Brain microvascular endothelial cell (primary cell): ENCODE results near the gene ACSF3.
"Not testable (repeated sequence)": the region's sequence is repeated elsewhere in the genome, so short reads cannot be mapped to it uniquely, and the experiment has no call there.

Experiments used
- DNase-seq: peaks from one replicate; pipeline ENCODE4 v3.0.0-alpha.2; 2020
- H3K27ac ChIP-seq: fragments of 250-450 bp; sonication (Bioruptor Pico); 2 replicates; pipeline ENCODE4 v1.5.1; 2020; ENCODE audit warnings: mild to moderate bottlenecking, moderate library complexity
- H3K27me3 ChIP-seq: fragments of 250-450 bp; sonication (Bioruptor Pico); replicated peaks from 2 replicates; pipeline ENCODE4 v1.5.1; 2020; ENCODE audit warnings: mild to moderate bottlenecking
- H3K36me3 ChIP-seq: fragments of 250-450 bp; sonication (Bioruptor Pico); replicated peaks from 2 replicates; pipeline ENCODE4 v1.5.1; 2020; ENCODE audit warnings: mild to moderate bottlenecking
- H3K4me3 ChIP-seq: 2 replicates; pipeline ENCODE4 v1.5.1; 2011; ENCODE audit warnings: low read depth, mild to moderate bottlenecking, control low read depth, low read length, moderate library complexity
- CTCF ChIP-seq: IDR thresholded peaks from 2 replicates; pipeline ENCODE4 v1.5.1; 2011; ENCODE audit warnings: low read depth, mild to moderate bottlenecking, moderate library complexity, low read length, control low read depth, inconsistent platforms; ENCODE audit errors: missing control alignments
- in situ Hi-C: cut with HindIII; loops from 2 replicates; pipeline ENCODE4 v1.10.0; 2017; ENCODE audit warnings: low sequenced_read_pairs, low pct_ligation_motif_present

Gene ACSF3

GRCh38 chr16:89087922-89088497 is 5.6 kb upstream of the ACSF3 start:
- Histone ChIP-seq H3K27ac (no peak overlapping the region), H3K4me3 (no peak overlapping the region), H3K27me3 (peaks cover 8% of the 10 kb centered on the region), H3K36me3 (no peaks in the 10 kb centered on the region)
- in situ Hi-C loops = no loop called here
- no peak for TF ChIP-seq CTCF
- no peak for DNase-seq

DNA sequence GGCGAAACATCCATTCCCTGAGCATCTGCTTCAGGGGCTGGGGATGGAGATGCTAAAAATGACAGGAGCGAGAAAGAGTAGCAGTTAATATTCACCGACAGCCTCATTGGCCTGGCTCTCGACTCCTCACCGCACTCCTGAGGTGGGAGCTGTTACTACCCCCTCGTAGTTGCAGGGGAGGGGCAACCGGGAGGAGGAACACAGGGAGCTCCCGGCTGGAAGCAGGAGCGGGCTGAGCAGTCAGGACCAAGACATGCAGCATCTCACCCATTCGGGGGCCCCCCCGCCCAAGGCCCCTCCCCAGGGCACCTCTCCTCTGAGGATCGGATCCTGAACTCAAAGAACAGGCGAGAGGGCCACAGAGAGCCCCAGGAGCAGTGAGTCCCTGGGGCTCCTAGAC is 4.5 kb upstream of the ACSF3 start:
- H3K27ac ChIP-seq = no peak overlapping the region
- peaks cover 8% of the 10 kb centered on the region for H3K27me3 ChIP-seq
- no peak overlapping the region for H3K4me3 ChIP-seq
- H3K36me3 ChIP-seq = no peaks in the 10 kb centered on the region
- DNase-seq = no peak
- in situ Hi-C loops = no loop called here
- TF ChIP-seq CTCF = no peak

DNA sequence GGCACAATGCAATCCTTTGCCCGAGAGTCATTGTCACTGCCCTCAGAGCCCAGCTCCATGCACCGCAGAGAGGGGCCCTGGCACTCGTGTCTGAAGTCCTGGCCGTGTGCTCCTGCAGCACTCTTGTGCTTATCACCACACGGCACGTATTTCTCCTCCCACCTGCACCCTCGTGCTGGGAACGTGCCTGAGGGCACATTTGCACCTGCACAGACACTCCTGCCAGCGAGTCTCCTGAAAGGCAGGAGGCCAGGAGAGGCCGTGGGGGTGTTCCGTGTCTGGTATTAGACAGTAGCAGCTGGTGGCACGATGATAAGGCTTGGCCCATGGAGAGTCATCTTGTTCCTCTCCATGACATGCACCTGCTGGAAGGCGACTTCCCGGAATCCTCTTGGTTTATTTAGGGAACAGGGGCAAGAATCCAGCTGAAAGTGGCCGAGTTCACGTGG is 3.4 kb upstream of the ACSF3 start:
- Histone ChIP-seq H3K4me3 (no peak overlapping the region), H3K36me3 (no peaks in the 10 kb centered on the region), H3K27me3 (peaks cover 8% of the 10 kb centered on the region), H3K27ac (no peak overlapping the region)
- DNase-seq = no peak
- in situ Hi-C loops = no loop called here
- TF ChIP-seq CTCF = no peak

GRCh38 chr16:89090669-89091426 is 2.8 kb upstream of the ACSF3 start:
- no peak for DNase-seq
- Histone ChIP-seq H3K4me3 (no peak overlapping the region), H3K36me3 (no peaks in the 10 kb centered on the region), H3K27me3 (peaks cover 8% of the 10 kb centered on the region), H3K27ac (no peak overlapping the region)
- no peak for TF ChIP-seq CTCF
- in situ Hi-C loops = no loop called here

DNA sequence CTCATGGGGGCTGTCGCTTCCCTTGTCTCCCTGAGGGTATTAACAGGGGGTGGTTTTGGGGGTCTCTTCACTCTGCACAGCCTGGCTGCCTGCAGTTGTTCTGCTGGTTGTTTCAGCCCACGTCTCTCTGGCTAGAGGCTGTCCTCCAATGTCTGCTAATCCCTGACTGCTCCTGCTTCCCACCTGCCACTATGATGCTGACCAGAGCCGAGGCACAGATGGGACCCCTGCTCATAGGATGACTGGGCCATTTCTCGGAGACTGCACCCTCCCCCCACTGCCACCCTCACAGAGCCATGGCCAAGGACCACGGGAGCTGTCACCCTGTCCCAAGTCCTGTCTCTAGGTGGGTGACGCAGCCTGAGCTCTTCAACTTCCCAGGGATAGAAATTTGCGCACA is 1.6 kb upstream of the ACSF3 start:
- H3K4me3 ChIP-seq = no peak overlapping the region
- DNase-seq = no peak
- no peak overlapping the region for H3K27ac ChIP-seq
- no peak for TF ChIP-seq CTCF
- H3K27me3 ChIP-seq = peaks cover 8% of the 10 kb centered on the region
- in situ Hi-C loops = no loop called here
- H3K36me3 ChIP-seq = no peaks in the 10 kb centered on the region

- DNase-seq, H3K27me3 ChIP-seq, H3K27ac ChIP-seq, in situ Hi-C loops, H3K36me3 ChIP-seq: not testable (repeated sequence)
- peak overlapping the region; percentile 56 for H3K4me3 ChIP-seq
Measured at GRCh38 chr16:89093252-89093601, 425 bp upstream of the ACSF3 start.
